ENCODE measurements around the gene CHAT.

Gene CHAT

DNA sequence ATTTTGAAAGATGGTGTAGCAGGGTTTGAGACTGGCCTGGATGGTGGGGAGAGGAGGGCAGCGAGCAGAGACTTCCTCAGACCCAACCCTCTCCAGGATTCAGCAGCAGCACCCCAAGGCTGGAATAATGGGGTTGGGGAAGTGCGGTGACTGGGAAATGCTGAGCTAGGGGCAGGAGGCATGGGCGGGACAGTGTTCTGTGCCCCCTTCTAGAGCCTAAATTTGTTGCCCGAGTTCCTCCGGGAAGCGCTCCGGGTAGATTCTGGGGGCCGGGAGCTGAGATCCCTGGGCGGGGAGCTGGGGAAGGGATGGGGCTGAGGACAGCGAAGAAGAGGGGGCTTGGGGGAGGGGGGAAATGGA, at the start of gene CHAT:
CHAT (plus strand) TSS at position 156 of the 360 bp plus-strand sequence; CDS start at position 309, 153 bp downstream.
- no peak for DNase-seq (ENCODE audit: low read depth in 2 of 2)

DNA sequence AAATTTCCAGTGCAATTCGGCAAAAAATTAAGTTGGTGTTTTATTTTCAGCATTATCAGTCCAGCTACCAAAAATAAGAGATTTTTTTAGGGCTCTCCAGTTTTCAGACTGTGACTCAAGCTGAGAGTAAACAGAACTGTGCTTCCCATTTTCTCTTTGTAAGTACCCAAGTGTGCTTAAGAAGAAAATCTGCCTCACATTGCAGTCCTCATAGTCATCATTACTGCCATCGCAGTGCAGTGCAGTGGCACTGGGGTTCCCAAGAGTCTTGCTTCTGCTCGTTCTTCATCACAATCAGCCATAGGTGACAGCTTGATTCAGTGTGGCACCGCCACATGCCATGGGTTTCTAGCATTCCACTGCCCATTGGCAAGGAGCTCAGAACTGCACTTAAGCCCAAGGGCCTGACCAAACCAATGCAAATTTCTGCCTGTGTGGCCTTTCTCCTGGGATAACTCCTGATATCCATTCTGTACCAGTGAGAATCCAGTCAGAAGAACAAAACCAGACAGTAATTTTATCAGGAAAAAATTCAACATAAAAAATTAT, 49.3 kb upstream of the CHAT start:
- DNase-seq (ENCODE audit: low read depth in 2 of 2) = no peak

DNA sequence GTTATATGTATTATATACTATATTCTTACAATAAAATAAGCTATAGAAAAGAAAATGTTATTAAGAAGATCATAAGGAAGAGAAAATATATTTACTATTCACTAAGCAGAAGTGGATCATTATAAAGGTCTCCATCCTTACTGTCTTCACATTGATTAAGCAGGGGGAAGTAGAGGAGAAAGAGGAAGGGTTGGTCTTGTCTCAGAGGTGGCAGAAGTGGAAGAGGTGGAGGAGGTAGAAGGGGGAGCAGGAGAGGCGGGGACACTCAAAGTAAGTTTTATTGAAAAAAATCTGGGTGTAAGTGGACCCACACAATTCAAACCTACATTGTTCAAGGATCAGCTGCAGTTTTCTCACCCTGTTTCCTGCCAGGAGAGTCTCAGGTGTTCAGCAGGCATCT, 46.0 kb upstream of the CHAT start:
- DNase-seq (ENCODE audit: low read depth in 2 of 2) = no peak

DNA sequence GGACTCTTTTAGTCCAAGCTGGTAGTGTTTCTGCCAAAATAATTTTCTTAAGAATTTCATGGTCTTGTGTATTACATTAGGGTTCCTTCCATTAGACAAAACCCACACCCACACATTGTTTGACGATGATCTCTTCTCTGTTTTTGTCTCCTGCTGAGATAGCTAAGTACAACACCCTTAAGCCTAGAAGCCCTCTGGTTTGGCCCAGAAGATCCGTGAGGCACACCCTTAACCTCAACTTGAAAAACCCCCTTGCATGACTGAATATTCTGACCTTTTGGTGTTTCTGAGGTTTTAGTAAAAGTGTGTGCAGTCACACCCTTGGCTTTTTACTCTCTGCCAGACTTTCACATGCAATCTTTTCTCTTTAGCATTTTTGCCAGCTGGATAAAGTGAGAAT, 45.6 kb upstream of the CHAT start:
- no peak for DNase-seq (ENCODE audit: low read depth in 2 of 2)

DNA sequence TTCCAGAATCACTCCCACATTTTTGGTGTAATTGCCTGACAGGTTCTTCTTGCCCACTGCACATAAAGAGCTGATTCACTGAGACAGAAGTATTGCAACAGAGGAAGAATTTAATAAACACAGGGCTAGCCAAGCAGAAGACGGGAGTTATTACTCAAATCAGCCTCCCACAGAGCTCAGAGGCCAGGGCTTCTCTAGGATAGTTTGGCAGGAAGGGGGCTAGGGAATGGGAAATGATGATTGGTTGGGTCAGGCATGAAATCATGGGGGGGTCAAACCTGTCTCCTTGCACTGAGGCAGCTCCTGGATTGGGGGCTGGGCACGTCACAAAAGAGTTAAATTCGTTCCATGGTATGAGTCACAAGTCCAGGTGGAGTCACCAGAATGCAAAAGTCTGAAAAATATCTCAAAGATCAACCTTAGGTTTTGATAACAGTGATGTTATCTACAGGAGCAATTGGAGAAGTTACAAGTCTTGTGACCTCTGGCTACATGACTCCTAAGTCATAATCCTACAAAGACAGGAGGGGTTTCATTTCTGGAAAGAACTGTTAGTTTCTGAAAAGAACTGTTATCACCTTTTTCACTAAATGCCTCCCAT, 44.7 kb upstream of the CHAT start:
- no peak for DNase-seq (ENCODE audit: low read depth in 2 of 2)

DNA sequence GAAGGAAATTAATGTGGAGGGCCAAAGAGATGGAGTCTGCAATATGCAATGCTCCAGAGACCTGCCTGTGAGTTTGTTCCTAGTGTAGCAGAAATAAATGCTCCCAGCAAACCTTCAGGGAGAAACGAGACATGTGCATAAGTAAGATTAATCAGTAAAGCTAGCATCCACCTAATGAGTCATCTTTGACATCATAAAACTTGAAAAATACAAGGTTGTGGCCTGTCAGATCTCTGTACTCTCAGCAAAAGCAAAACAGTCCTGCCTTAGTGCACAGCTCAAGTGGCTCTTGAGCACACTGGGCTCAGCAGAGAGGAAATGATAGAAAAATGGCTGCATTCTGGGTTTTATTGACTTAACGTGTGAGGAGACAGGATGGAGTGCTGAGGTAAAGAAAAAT, 42.4 kb upstream of the CHAT start:
- DNase-seq (ENCODE audit: low read depth in 2 of 2) = no peak

DNA sequence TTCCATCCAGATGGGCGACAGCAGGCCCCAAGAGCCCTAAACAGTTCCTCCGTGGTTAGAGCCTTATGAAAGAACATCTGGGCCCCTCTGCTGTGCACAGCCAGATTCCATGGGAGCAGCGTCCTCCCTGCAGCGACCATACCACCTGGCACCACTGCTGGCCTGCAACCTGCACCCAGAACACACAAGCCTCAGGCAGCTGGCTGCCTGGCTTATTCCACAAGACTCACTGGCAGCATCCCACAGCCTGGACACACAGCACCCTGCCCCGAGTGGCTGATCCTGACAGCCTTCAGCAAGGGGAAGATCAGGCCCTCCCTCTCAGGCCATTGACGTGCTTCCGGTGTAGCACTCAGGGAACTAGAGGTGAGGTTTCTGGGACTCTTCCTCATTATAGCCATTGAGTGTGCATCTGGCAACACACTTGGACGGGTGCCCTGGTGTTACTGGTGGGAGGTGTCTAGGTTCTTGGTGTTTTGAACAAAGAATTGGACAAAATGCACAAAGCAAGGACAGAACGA, 41.2 kb upstream of the CHAT start:
- no peak for DNase-seq (ENCODE audit: low read depth in 2 of 2)

DNA sequence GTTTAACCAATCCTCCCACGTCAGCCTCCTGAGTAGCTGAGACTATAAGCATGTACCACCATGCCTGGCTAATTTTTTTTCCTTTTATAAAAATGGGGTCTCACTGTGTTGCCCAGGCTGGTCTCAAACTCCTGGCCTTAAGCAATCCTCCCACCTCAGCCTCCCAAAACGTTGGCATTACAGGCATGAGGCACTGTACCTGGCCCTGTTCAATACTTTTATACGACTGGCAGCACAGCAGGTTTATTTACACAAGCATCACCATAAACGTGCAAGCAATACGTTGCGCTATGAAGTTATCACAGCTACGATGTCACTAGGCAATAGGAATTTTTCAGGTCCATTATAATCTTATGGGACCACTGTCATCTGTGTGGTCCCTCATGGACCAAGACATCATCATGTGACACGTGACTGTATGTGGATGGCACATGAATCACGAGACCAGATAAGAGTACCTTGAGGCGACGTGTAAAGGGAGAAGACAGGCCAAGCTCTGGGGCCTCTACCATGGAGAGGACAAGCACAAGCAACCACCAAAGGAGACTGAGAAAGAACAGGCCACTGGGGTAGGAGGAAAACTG, 38.3 kb upstream of the CHAT start:
- no peak for DNase-seq (ENCODE audit: low read depth in 2 of 2)

DNA sequence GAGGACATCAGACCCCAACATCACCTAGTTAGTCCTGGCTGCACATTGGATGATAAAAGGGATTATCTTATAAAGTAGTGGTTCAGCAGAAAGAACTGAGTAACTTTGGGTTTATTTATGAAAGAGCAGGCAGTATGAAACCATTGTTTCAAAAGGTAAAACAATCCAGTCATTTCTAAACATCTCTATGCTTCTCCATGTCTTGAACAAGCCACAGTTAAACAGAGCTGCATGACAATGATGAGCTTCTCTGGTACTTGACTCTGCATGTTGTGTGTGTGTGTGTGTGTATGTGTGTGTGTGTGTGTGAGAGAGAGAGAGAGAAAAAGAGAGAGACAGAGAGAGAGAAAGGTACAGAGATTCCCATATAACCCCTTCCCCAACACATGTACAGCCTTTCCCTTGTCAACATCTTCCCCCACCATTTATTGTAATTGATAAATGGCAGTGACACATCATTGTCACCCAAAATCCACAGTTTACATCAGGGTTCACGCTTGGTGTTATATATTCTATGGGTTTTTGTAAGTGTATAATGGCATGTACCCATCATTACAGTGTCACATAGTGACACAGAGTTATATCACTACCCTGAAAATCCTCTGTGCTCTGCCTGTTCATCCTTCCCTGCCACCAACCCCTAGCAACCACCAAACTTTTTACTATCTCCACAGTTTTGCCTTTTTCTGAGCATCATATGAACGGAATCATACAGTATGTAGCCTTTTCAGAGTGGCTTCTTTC, 36.5 kb upstream of the CHAT start:
- no peak for DNase-seq (ENCODE audit: low read depth in 2 of 2)

DNA sequence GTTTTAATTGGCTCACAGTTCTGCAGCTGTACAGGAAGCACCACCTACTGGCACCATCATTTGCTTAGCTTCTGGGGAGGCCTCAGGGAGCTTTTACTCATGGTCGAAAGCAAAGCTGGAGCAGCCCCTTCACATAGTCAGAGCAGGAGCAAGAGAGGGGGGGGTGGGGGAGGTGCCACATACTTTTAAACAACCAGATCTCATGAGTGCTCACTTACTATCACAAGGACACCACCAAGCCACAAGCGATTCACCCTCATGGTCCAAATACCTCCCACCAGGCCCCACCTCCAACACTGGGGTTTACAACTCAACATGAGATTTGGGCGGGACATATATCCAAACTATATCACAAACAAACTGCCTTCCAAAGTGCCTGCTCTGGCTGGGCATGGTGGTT, 35.4 kb upstream of the CHAT start:
- DNase-seq (ENCODE audit: low read depth in 2 of 2) = no peak

DNA sequence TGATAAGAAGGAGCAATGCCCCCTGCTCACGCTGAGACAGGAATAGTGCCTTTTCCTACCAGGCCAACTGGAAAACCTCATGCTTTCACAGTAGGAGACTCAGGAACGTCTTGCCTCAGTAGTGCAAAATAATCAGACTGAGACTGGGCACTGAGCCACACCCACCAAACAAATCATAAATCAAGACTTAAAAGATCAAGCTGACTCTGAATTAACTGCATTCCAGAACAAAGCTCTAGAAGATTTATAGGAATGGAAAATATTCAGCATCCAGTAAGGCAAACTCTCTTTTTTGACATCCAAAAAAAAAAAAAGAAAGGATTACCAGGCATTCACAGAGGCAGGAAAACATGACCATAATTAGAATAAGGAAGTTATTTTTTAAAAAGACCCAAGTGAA, 34.2 kb upstream of the CHAT start:
- DNase-seq (ENCODE audit: low read depth in 2 of 2) = no peak

DNA sequence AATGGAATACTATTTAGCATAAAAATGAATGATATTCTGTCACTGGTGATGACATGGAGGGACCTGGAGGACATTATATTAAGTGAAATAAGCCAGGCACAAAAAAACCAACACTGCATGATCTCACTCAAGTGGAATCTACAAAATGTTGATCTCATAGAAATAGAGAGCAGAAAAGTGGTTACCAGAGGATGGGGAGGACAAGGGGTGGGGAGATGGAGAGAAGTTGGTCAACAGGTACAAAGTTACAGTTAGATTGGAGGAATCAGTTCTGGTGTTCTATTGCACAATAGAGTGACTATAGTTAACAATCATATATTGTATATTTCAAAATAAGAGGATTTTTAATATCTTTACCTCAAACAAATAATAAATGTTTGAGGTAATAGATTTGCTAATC, 28.4 kb upstream of the CHAT start:
- no peak for DNase-seq (ENCODE audit: low read depth in 2 of 2)

DNA sequence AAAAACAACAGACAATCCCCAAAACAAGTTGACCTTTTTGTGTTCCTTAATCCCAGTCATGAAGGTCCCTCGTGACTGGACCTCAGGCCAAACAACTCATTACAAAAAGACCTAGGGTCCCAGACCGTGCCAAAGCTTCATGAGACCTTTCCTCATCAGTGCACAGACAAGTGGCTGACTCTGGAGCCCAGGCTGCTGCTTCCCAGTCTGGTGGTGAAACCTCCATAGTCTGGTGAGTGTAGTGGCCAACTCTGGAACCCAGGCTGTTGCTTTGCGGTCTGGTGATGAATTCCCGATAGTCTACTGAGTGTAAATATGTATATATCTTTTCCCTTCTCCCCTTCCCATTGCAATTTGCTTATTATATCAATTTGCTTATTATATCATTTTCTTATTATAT, 25.9 kb upstream of the CHAT start:
- DNase-seq (ENCODE audit: low read depth in 2 of 2) = no peak

DNA sequence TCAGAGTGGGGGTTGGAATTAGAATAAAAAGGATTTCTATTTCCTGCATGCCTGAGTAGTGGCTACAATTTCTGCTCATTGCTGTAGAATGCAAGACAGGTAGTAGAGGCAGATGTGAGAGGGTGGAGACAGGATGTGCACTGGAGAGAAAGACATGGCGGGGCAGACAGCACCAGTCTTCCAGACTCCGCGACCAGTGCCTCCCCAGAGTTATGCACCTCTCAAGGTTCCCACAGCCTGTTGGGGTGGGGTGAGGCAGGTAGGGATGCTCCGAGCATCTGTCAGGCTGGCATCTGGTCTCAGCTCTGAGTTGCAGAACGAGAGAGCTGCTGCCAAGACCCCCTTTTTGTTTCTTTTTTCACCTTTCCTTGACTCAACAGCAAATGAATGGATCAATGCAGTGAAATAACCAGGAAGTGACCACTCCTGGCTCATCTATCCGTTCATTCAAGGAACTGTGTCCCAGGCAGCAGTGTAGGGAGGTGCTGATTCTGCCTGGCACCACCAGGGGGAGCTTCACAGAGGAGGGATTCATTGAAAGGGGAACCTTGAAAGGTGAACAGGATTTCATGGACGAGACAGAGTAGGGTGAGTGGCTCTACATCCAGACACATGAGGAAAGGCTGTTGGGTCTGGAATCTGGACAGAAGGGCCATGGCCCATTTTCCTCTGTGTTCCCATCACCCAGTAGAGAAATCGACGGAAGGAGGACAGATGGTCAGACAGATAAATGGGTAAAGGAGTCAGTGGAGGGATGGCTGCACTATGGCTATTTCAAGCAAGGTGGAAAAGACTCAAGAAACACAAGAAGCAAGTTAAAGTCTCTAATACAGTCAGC, 20.9 kb upstream of the CHAT start:
- peak; percentile 28 to 36 for DNase-seq (ENCODE audit: low read depth in 2 of 2)

DNA sequence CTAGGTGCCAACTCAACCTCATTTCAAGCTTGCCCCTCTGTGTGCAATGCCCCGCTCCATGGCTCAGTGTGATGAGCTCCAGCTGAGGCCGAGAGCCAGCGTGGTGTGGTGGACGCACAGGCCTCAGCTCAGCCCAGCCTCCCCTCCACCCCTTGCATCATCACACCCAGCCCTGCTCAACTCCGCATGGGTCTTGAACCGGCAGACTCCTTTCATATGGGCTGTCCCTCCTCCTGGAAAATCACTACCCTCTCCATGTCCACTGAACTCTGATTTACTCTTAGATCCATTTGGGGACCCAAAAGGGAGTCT, 20.3 kb upstream of the CHAT start:
- no peak for DNase-seq (ENCODE audit: low read depth in 2 of 2)

DNA sequence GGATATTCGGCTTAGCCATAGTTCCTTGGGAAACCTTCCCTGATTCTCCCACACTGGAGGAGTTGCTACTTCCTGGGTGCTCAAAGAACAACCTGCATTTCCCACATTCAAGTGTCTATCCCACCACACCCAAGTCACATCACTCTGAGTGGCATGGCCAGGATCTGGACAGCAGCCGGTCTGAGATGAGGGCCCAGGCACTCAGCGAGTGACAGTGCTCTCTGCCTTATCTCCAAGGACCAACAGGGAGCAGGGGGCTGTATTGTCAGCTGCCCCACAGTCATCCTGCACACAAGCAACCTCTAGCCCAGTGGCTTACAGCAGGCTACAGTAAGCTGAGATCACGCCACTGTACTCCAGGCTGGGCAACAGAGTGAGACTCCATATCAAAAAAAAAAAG, 19.8 kb upstream of the CHAT start:
- no peak for DNase-seq (ENCODE audit: low read depth in 2 of 2)

DNA sequence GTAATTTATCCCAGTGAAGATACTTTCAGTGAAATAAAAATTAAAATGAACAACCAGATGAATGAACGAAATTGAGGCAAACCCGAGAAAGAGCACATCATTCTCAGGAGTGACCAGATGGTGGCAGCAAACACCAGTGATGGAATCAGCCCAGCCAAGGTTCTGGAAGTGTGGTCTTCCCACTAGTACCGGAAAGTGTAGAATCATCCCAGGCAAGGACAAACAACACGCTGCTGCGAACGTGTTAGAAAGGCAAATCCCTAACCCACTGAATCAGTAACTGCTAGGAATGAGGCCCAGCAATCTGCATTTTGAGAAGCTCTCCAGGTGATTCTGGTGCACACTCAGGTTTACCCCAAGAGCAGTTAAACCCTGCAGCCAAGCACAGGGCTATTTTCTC, 19.2 kb upstream of the CHAT start:
- DNase-seq (ENCODE audit: low read depth in 2 of 2) = no peak

DNA sequence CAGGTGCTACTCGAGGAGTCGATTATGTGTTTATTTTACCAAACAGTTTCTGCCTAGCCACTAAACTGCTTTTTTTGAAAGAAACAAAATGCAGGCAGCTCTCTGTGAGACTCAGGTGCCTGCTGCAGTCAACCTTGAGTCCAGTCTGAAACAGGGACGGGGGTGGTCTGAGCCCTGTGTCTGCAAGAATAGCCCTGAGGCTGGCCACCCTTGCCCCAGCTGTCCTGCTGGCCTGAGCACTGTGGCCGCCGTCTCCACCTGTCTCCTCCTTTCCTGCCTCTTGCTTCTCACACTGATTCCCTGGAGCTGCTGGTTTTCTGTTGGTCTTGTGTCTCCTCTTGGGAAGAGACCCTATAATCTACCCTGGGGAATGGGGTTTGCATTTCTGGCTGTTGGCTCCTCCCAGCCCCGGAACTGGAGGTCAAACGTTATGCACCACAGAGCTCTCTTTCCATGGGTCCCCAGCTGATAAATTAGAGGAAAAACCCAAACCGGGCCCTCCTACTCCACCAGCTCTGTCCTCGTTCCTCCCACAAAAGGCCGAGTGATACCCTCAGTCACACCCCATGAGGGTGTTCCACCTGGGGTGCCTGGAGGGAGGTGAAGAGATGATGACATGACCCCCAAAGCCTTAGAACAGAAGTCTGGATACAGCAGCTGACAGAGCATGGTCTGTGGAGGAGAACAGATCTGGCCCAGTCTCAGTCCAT, 18.7 kb upstream of the CHAT start:
- no peak for DNase-seq (ENCODE audit: low read depth in 2 of 2)

DNA sequence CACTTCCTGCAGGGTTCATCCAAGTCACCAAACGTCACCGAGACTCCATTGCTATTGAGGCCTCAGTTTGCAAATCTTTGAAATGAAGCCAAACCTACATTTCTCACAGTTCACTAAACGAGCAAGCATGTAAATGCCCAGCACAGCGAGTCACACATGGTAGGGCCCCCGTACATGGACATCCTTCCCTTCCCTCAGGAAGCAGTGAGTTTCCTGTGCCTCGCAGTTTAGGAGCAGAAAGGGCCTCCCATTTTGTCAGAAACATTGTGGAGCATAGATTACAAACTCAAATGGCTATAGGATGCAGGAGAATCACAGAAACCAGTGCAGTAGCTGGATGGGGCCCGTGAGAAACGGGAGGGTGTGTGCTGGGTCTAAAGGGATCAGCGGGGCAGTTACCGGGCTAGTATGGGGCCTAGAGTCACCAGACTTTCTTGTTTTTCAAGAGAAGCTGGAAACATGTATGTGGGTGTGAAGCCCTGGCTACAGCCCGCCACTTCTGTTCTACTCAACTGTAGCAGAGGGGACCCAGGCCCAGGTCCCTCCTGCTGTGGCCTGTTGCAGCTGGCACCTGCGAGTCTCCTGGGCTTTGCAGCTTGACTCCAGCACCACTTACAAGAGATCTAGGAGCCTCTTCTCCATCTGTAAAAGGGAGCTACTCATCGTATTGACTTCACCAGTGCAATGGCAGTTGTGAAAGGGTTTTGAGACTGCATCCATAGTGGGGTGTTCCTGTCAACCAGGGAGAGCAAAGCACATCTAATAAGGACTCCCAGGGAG, 17.9 kb upstream of the CHAT start:
- DNase-seq (ENCODE audit: low read depth in 2 of 2) = no peak

DNA sequence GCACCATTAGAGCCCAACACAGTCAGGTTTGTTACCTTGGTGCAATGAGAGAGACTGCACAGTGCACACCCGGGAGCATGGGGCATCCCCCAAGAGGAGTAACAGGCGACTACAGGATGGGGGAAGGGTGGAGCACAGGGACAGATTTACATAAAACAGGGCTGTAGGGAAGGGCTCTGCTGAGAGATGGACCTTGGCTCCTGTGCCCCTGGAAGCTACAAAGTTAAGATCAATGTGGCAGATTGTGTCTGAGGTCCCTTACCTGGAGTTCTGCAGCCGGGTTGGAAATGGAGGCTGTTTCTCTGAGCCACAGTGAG, 17.4 kb upstream of the CHAT start:
- DNase-seq (ENCODE audit: low read depth in 2 of 2) = no peak

DNA sequence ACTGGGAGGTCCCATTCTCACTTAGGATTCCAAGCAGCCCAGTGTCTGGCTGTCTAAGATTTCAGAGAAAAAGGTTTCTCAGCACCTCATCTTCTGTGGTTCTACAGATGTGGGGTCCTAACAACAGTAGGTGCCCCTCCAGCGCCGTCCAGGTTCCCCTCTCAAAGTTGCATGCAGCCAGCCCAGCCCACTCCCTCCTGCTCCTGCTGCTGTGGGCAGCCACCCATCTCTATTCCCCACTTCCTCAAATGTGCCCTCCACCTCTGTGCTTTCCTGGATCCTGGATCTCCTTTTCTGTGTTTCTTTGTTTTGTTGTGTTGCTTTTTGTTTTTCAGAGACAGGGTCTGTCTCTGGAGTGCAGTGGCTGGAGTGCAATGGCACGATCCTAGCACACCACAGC, 17.0 kb upstream of the CHAT start:
- no peak for DNase-seq (ENCODE audit: low read depth in 2 of 2)

Measured in stimulated activated CD8-positive, alpha-beta memory T cell treated with anti-CD3 and anti-CD28 coated beads, Interleukin-7, amount 100 ng/mL, for 4 hours (primary cell).